Measurements from ENCODE around the gene TEX52.
"Not testable (repeated sequence)": the region's sequence is repeated elsewhere in the genome, so short reads cannot be mapped to it uniquely, and the experiment has no call there.

The TEX52 gene

GRCh38 chr12:2857021-2857431, at the start of gene TEX52:
TSS of gene TEX52 (minus strand) at chr12:2857039. CDS start at chr12:2857026, 13 bp downstream.
- no peak for DNase-seq

- DNase-seq, result no peak
Measured at GRCh38 chr12:2904260-2904659, 47.4 kb upstream of the TEX52 start.

- DNase-seq, result no peak
Measured at GRCh38 chr12:2902272-2902880, 45.5 kb upstream of the TEX52 start.

- no peak for DNase-seq
Measured at GRCh38 chr12:2900642-2901041, 43.8 kb upstream of the TEX52 start.

- no peak for DNase-seq
Measured at GRCh38 chr12:2897418-2897817, 40.6 kb upstream of the TEX52 start.

- DNase-seq, result no peak
Measured at GRCh38 chr12:2895511-2895910, 38.7 kb upstream of the TEX52 start.

- DNase-seq, result no peak
Measured at GRCh38 chr12:2895051-2895451, 38.2 kb upstream of the TEX52 start.

GRCh38 chr12:2893007-2893406, 36.2 kb upstream of the TEX52 start:
- no peak for DNase-seq

- DNase-seq, result no peak
Measured at GRCh38 chr12:2892246-2892645, 35.4 kb upstream of the TEX52 start.

- DNase-seq, result peak; percentile 80
Measured at GRCh38 chr12:2891240-2892053, 34.6 kb upstream of the TEX52 start.

- DNase-seq, result peak; percentile 100
Measured at GRCh38 chr12:2890388-2891239, 33.8 kb upstream of the TEX52 start, which contains the start of gene TULP3. TSS of gene TULP3 (plus strand) at chr12:2890891. CDS start at chr12:2890948, 57 bp downstream.

GRCh38 chr12:2890001-2890387, 33.2 kb upstream of the TEX52 start:
- no peak for DNase-seq

GRCh38 chr12:2886768-2887450, 30.1 kb upstream of the TEX52 start:
- DNase-seq, result peak; percentile 27

GRCh38 chr12:2884810-2885209, 28.0 kb upstream of the TEX52 start:
- no peak for DNase-seq

GRCh38 chr12:2879853-2880252, 23.0 kb upstream of the TEX52 start:
- DNase-seq, result no peak

- DNase-seq, result peak; percentile 50
Measured at GRCh38 chr12:2877953-2878732, 21.3 kb upstream of the TEX52 start.

- peak; percentile 97 for DNase-seq
Measured at GRCh38 chr12:2877047-2877952, 20.5 kb upstream of the TEX52 start, which contains the start of the genes FOXM1 and RHNO1. TSS of gene FOXM1 (minus strand) at chr12:2877174. CDS start at chr12:2874478, 2,696 bp downstream. TSS of gene RHNO1 (plus strand) at chr12:2877223. CDS start at chr12:2885367, 8,144 bp downstream.

GRCh38 chr12:2876431-2877046, 19.7 kb upstream of the TEX52 start:
- peak; percentile 63 for DNase-seq

- not testable (repeated sequence) for DNase-seq
Measured at GRCh38 chr12:2868986-2869632, 12.3 kb upstream of the TEX52 start.

GRCh38 chr12:2864198-2864597, 7.4 kb upstream of the TEX52 start:
- DNase-seq, result no peak

Measured in activated effector memory CD4-positive, alpha-beta T cell treated with anti-CD3 and anti-CD28 coated beads, Interleukin-2, amount 50 U/mL, for 16 hours (primary cell).